Neural cell (in vitro differentiated cells): Measurements from ENCODE around the gene ERP44.
"Not testable (repeated sequence)": the region's sequence is repeated elsewhere in the genome, so short reads cannot be mapped to it uniquely, and the experiment has no call there.

ENCODE experiments used
- CTCF ChIP-seq: fragments of 450-650 bp; IDR thresholded peaks from 2 replicates; pipeline ENCODE4 v1.5.1; 2014; ENCODE audit warnings: antibody characterized with exemption, mild to moderate bottlenecking, moderate library complexity; ENCODE audit not compliant: poor library complexity, severe bottlenecking
- EP300 ChIP-seq: fragments of 450-650 bp; conservative IDR thresholded peaks from 2 replicates; pipeline ENCODE4 v1.6.1; 2014; ENCODE audit warnings: antibody characterized with exemption, mild to moderate bottlenecking, moderate library complexity; ENCODE audit not compliant: poor library complexity, severe bottlenecking
- MXI1 ChIP-seq: fragments of 450-650 bp; conservative IDR thresholded peaks from 2 replicates; pipeline ENCODE4 v1.6.1; 2014; ENCODE audit warnings: antibody characterized with exemption, mild to moderate bottlenecking; ENCODE audit not compliant: poor library complexity, severe bottlenecking

- TF ChIP-seq CTCF, EP300, MXI1: not testable (repeated sequence)
These were observed 4.4 kb downstream of the ERP44 start for GRCh38 chr9:100094411-100094810.
